PC-9 (cell line): ENCODE data around the gene ADAMTSL1. TPM values are rescaled to one million over a fixed set of nuclear protein-coding genes. Genes with fewer than 3 reads are reported as not detected.

ENCODE experiments used
- BruUV-seq: library from RNA; stranded (reverse); fragments of 400-500 nt; replicated peaks from 2 replicates; lab custom pipeline; 2021; lab: Mats Ljungman, UMichigan
- CTCF ChIA-PET: fragments of 300-600 bp; sonication (Branson Sonifier 250); formaldehyde crosslinking; loops from one replicate; lab custom pipeline; 2022; ENCODE audit warnings: antibody characterized with exemption; lab: Charles Lee
- POLR2A ChIA-PET: fragments of 300-600 bp; sonication (Branson Sonifier 250); formaldehyde crosslinking; loops from one replicate; lab custom pipeline; 2022; ENCODE audit warnings: antibody characterized with exemption; ENCODE audit not compliant: unreplicated experiment; lab: Charles Lee
- DNase-seq, 2 experiments: peaks; one replicate each; pipeline versions ENCODE4 v3.0.0 to v3.0.0-alpha.2; 2015 to 2022; ENCODE audit warnings: mixed read lengths in 1 of 2
- H2AFZ ChIP-seq: fragments of 200-600 bp; sonication (generic); 2 replicates; pipeline ENCODE4 v1.8.1; 2017; ENCODE audit warnings: antibody characterized with exemption
- H3F3A ChIP-seq: fragments of 200-600 bp; sonication (generic); 2 replicates; pipeline ENCODE4 v1.8.1; 2017; ENCODE audit warnings: antibody characterized with exemption, mild to moderate bottlenecking, low read depth; ENCODE audit not compliant: insufficient read depth
- H3K27ac ChIP-seq: fragments of 200-600 bp; sonication (generic); 2 replicates; pipeline ENCODE4 v1.6.1; 2016; ENCODE audit warnings: mixed run types
- H3K27me3 ChIP-seq: fragments of 200-600 bp; sonication (generic); 2 replicates; pipeline ENCODE4 v1.6.1; 2016; ENCODE audit warnings: low read depth, mixed run types; ENCODE audit not compliant: insufficient read depth
- H3K36me3 ChIP-seq: fragments of 200-600 bp; sonication (generic); 2 replicates; pipeline ENCODE4 v1.6.1; 2016; ENCODE audit warnings: low read depth, mixed run types
- H3K4me1 ChIP-seq: fragments of 200-600 bp; sonication (generic); replicated peaks from 2 replicates; pipeline ENCODE4 v1.6.1; 2016; ENCODE audit warnings: mixed run types; ENCODE audit not compliant: insufficient read depth
- H3K4me2 ChIP-seq: fragments of 200-600 bp; sonication (generic); 2 replicates; pipeline ENCODE4 v1.6.1; 2017; ENCODE audit warnings: mixed run types
- H3K4me3 ChIP-seq: fragments of 200-600 bp; sonication (generic); 2 replicates; pipeline ENCODE4 v1.6.1; 2016; ENCODE audit warnings: mixed run types
- H3K79me2 ChIP-seq: fragments of 200-600 bp; sonication (generic); 2 replicates; pipeline ENCODE4 v1.6.1; 2017; ENCODE audit warnings: low read depth, mixed run types
- H3K9me2 ChIP-seq: fragments of 200-600 bp; sonication (generic); 2 replicates; pipeline ENCODE4 v1.8.1; 2017; ENCODE audit warnings: mild to moderate bottlenecking; ENCODE audit not compliant: insufficient read depth
- H3K9me3 ChIP-seq: fragments of 200-600 bp; sonication (generic); 2 replicates; pipeline ENCODE4 v1.8.1; 2016; ENCODE audit warnings: low read depth; ENCODE audit not compliant: insufficient read depth
- H4K20me1 ChIP-seq: fragments of 200-600 bp; sonication (generic); 2 replicates; pipeline ENCODE4 v1.8.1; 2017; ENCODE audit not compliant: insufficient read depth
- EZH2 ChIP-seq: fragments of 200-600 bp; sonication (generic); IDR thresholded peaks from 2 replicates; pipeline ENCODE4 v1.8.0; 2017; ENCODE audit warnings: antibody characterized with exemption, low read depth
- intact Hi-C: fragments of 100-400 bp; cut with micrococcal nuclease; formaldehyde crosslinking; loops from one replicate; pipeline ENCODE4 v1.10.0; 2022; ENCODE audit not compliant: unreplicated experiment
- total RNA-seq: library from RNA; stranded (reverse); gene quantifications from 2 replicates; pipeline ENCODE4 v1.2.3, GENCODE V29; 2021
- TF ChIP-seq, protein P1 (sequence below): fragments of 200-600 bp; sonication (generic); conservative IDR thresholded peaks from 2 replicates; pipeline ENCODE4 v1.6.1; 2017; ENCODE audit warnings: mixed run types, antibody characterized with exemption, mild to moderate bottlenecking, moderate library complexity

Gene ADAMTSL1
- total RNA-seq, 1 experiment from 2014 or later = not detected

GRCh38 chr9:18606281-18606680 lies 132.3 kb downstream of the ADAMTSL1 start:
- BruUV-seq = no TSS peak
- TF ChIP-seq, protein P1, sequence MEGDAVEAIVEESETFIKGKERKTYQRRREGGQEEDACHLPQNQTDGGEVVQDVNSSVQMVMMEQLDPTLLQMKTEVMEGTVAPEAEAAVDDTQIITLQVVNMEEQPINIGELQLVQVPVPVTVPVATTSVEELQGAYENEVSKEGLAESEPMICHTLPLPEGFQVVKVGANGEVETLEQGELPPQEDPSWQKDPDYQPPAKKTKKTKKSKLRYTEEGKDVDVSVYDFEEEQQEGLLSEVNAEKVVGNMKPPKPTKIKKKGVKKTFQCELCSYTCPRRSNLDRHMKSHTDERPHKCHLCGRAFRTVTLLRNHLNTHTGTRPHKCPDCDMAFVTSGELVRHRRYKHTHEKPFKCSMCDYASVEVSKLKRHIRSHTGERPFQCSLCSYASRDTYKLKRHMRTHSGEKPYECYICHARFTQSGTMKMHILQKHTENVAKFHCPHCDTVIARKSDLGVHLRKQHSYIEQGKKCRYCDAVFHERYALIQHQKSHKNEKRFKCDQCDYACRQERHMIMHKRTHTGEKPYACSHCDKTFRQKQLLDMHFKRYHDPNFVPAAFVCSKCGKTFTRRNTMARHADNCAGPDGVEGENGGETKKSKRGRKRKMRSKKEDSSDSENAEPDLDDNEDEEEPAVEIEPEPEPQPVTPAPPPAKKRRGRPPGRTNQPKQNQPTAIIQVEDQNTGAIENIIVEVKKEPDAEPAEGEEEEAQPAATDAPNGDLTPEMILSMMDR = no peak
- no peak for TF ChIP-seq EZH2
- Histone ChIP-seq H3K9me3 (no peaks in the 10 kb centered on the region), H3K4me3 (no peak overlapping the region), H3K9me2 (no peaks in the 10 kb centered on the region), H3F3A (no peaks in the 10 kb centered on the region), H4K20me1 (no peaks in the 10 kb centered on the region), H3K4me2 (no peak overlapping the region), H3K36me3 (no peaks in the 10 kb centered on the region), H3K27me3 (no peaks in the 10 kb centered on the region), H2AFZ (no peak overlapping the region), H3K4me1 (no peaks in the 10 kb centered on the region), H3K27ac (no peak overlapping the region), H3K79me2 (no peaks in the 10 kb centered on the region)
- DNase-seq = no peak
- ChIA-PET POLR2A (no interaction called here), CTCF (no interaction called here)
- intact Hi-C loops = no loop called here

- Histone ChIP-seq H2AFZ (no peak overlapping the region), H3F3A (no peaks in the 10 kb centered on the region), H3K4me3 (no peak overlapping the region), H3K9me2 (no peaks in the 10 kb centered on the region), H3K27ac (no peak overlapping the region), H3K27me3 (no peaks in the 10 kb centered on the region), H3K4me2 (no peak overlapping the region), H4K20me1 (no peaks in the 10 kb centered on the region), H3K79me2 (no peaks in the 10 kb centered on the region), H3K4me1 (no peaks in the 10 kb centered on the region), H3K9me3 (no peaks in the 10 kb centered on the region), H3K36me3 (no peaks in the 10 kb centered on the region)
- TF ChIP-seq EZH2 = no peak
- TF ChIP-seq, protein P1 = no peak
- intact Hi-C loops = no loop called here
- no TSS peak for BruUV-seq
- CTCF ChIA-PET = no interaction called here
- no peak for DNase-seq
- POLR2A ChIA-PET = no interaction called here
Measured at GRCh38 chr9:18606846-18607245, 132.9 kb downstream of the ADAMTSL1 start.

DNA sequence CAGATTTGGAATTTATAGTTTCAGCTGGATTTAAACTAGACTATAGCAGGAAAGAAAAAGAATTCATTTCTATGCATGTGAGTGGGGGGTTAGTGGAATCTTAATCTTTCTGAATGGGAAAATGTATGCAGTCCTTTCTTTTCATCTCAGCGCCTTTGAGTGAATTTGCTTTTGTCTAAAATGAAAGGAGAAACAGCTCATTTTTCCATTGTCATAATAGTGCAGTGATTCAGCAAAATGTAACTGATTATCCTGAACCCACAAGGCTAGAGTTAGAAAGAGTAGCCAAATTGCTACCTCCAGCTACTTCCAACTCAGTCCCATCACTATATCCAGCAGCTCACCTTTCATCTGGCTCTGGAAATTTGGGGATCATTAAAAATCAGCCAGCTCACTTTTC lies 134.4 kb downstream of the ADAMTSL1 start:
- CTCF ChIA-PET = no interaction called here
- no peaks in the 10 kb centered on the region for H3K79me2 ChIP-seq
- H3F3A ChIP-seq = no peaks in the 10 kb centered on the region
- intact Hi-C loops = no loop called here
- no peaks in the 10 kb centered on the region for H3K4me1 ChIP-seq
- TF ChIP-seq, protein P1 = no peak
- no peak for TF ChIP-seq EZH2
- H2AFZ ChIP-seq = no peak overlapping the region
- H4K20me1 ChIP-seq = no peaks in the 10 kb centered on the region
- H3K27me3 ChIP-seq = no peaks in the 10 kb centered on the region
- POLR2A ChIA-PET = no interaction called here
- no peaks in the 10 kb centered on the region for H3K9me2 ChIP-seq
- no TSS peak for BruUV-seq
- no peaks in the 10 kb centered on the region for H3K36me3 ChIP-seq
- H3K4me3 ChIP-seq = no peak overlapping the region
- no peak for DNase-seq
- H3K4me2 ChIP-seq = no peak overlapping the region
- H3K27ac ChIP-seq = no peak overlapping the region
- H3K9me3 ChIP-seq = no peaks in the 10 kb centered on the region
